OCI-LY1 (cell line): Measurements from ENCODE around the gene RPS21.

Experiments used
- EZH2 ChIP-seq: fragments of 200-600 bp; sonication (generic), shearing (Covaris generic); IDR thresholded peaks from 2 replicates; pipeline ENCODE4 v1.8.0; 2017; ENCODE audit warnings: borderline replicate concordance, mixed run types, mild to moderate bottlenecking, antibody characterized with exemption, low read length, moderate library complexity, mixed read lengths
- TF ChIP-seq, protein P1 (sequence below): fragments of 200-600 bp; sonication (generic), shearing (Covaris generic); IDR thresholded peaks from 2 replicates; pipeline ENCODE4 v1.5.1; 2017; ENCODE audit warnings: mild to moderate bottlenecking, antibody characterized with exemption, low read length, moderate library complexity, mixed read lengths

- TF ChIP-seq, protein P1, sequence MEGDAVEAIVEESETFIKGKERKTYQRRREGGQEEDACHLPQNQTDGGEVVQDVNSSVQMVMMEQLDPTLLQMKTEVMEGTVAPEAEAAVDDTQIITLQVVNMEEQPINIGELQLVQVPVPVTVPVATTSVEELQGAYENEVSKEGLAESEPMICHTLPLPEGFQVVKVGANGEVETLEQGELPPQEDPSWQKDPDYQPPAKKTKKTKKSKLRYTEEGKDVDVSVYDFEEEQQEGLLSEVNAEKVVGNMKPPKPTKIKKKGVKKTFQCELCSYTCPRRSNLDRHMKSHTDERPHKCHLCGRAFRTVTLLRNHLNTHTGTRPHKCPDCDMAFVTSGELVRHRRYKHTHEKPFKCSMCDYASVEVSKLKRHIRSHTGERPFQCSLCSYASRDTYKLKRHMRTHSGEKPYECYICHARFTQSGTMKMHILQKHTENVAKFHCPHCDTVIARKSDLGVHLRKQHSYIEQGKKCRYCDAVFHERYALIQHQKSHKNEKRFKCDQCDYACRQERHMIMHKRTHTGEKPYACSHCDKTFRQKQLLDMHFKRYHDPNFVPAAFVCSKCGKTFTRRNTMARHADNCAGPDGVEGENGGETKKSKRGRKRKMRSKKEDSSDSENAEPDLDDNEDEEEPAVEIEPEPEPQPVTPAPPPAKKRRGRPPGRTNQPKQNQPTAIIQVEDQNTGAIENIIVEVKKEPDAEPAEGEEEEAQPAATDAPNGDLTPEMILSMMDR: no peak
- no peak for TF ChIP-seq EZH2
Observed at GRCh38 chr20:62344092-62344491, 42.8 kb upstream of the RPS21 start.
